Gastroesophageal sphincter (tissue), 4 donors: ENCODE data around the gene RNF32. TPM values are rescaled to one million over a fixed set of nuclear protein-coding genes. Genes with fewer than 3 reads are reported as not detected.
A peak's percentile ranks its signal among the peaks of the same experiment; 100 is the strongest.
"Not testable (repeated sequence)": the region's sequence is repeated elsewhere in the genome, so short reads cannot be mapped to it uniquely, and the experiment has no call there.

Experiments used
- ATAC-seq: fragments of 150-250 bp; one replicate; pipeline ENCODE4 v1.9.1; 2016; ENCODE audit warnings: mild to moderate bottlenecking, moderate library complexity
- H3K27ac ChIP-seq, 4 donors: fragments of 200-600 bp; sonication (generic) in 3 of 4; 1 replicate in 3 of 4; 2 replicates in 1 of 4; pipeline ENCODE4 v1.5.1; 2016 to 2019
- H3K27me3 ChIP-seq: fragments of 200-600 bp; sonication (generic); one replicate; pipeline ENCODE4 v1.5.1; 2019
- H3K36me3 ChIP-seq, 2 donors: fragments of 200-600 bp; sonication (generic); one replicate each; pipeline ENCODE4 v1.5.1; 2019; ENCODE audit warnings: control low read depth in 1 of 2
- H3K4me1 ChIP-seq, 3 donors: fragments of 200-600 bp; sonication (generic); 1 replicate in 2 of 3; 2 replicates in 1 of 3; pipeline ENCODE4 v1.5.1; 2016 to 2019; ENCODE audit warnings: control low read depth in 2 of 3
- H3K4me3 ChIP-seq, 2 donors: fragments of 200-600 bp; sonication (generic); one replicate each; pipeline ENCODE4 v1.5.1; 2019; ENCODE audit warnings: mild to moderate bottlenecking in 1 of 2, moderate library complexity in 1 of 2
- H3K9me3 ChIP-seq, 3 donors: fragments of 200-600 bp; sonication (generic); one replicate each; pipeline ENCODE4 v1.5.1; 2017 to 2019; ENCODE audit warnings: control low read depth in 2 of 3
- CTCF ChIP-seq, 4 experiments: fragments of 200-600 bp in 2 of 4; fragments of 450-650 bp in 2 of 4; sonication (generic) in 1 of 4; IDR thresholded peaks; one replicate each; pipeline ENCODE4 v1.5.1; 2017 to 2019; ENCODE audit warnings: antibody characterized with exemption in 4 of 4, mild to moderate bottlenecking in 2 of 4, moderate library complexity in 2 of 4
- EP300 ChIP-seq: sonication (generic); formaldehyde crosslinking; IDR thresholded peaks from one replicate; pipeline ENCODE4 v1.6.1; 2017; ENCODE audit warnings: antibody characterized with exemption, mild to moderate bottlenecking
- POLR2A ChIP-seq, 2 donors: fragments of 450-650 bp; IDR thresholded peaks; one replicate each; pipeline ENCODE4 v1.6.1; 2017; ENCODE audit warnings: antibody characterized with exemption in 2 of 2, mild to moderate bottlenecking in 2 of 2, moderate library complexity in 1 of 2
- POLR2AphosphoS5 ChIP-seq: sonication (generic); formaldehyde crosslinking; IDR thresholded peaks from one replicate; pipeline ENCODE4 v1.6.1; 2017; ENCODE audit warnings: antibody characterized with exemption
- WGBS, 2 donors: methylation state at CpG; one replicate each; pipeline ENCODE4 v1.1.5; 2018; ENCODE audit warnings: low coverage in 1 of 2; 5-methylcytosine and 5-hydroxymethylcytosine counted together
- total RNA-seq, 4 donors: library from RNA; depleted of rRNA; stranded (reverse); fragments of >200 nt; gene quantifications; one replicate each; pipeline ENCODE4 v1.1.0, GENCODE V29; 2016

The RNF32 gene
- total RNA-seq, 4 donors from 2014 or later: 0.35 to 0.67 TPM; not detected in 2

- no peak overlapping the region for H3K27ac ChIP-seq
- H3K4me1 ChIP-seq: no peaks in the 10 kb centered on the region
- peaks cover 0 to 5% of the 10 kb centered on the region in 2 donors for H3K36me3 ChIP-seq
- no peak for ATAC-seq
- H3K4me3 ChIP-seq: no peak overlapping the region
- no peak for TF ChIP-seq EP300
- TF ChIP-seq POLR2AphosphoS5: no peak
- no peak for TF ChIP-seq POLR2A (IDR thresholded peaks at IDR 0.05)
- no peak for TF ChIP-seq CTCF (IDR thresholded peaks at IDR 0.05)
- 66 to 100% methylated on average over 2 to 3 of the region's 3 CpGs for WGBS, 2 donors
- H3K9me3 ChIP-seq: peaks cover 0 to 16% (median 0%) of the 10 kb centered on the region in 3 donors
- H3K27me3 ChIP-seq: no peaks in the 10 kb centered on the region
Observed at GRCh38 chr7:156634117-156634516, 6.5 kb upstream of the RNF32 start.

- Histone ChIP-seq H3K36me3 (no peaks in the 10 kb centered on the region), H3K4me1 (peaks cover 0 to 13% (median 4%) of the 10 kb centered on the region in 3 donors), H3K27me3 (no peaks in the 10 kb centered on the region), H3K27ac (no peak overlapping the region), H3K9me3 (peaks cover 0 to 18% (median 0%) of the 10 kb centered on the region in 3 donors), H3K4me3 (no peak overlapping the region)
- WGBS, 2 donors: 84 to 86% methylated on average over 7 of the region's 7 CpGs
- TF ChIP-seq CTCF (IDR thresholded peaks at IDR 0.05): no peak
- TF ChIP-seq EP300: no peak
- TF ChIP-seq POLR2A (IDR thresholded peaks at IDR 0.05): no peak
- no peak for TF ChIP-seq POLR2AphosphoS5
- ATAC-seq: no peak
Observed at GRCh38 chr7:156635529-156636385, 4.8 kb upstream of the RNF32 start.

GRCh38 chr7:156637093-156637492 is 3.5 kb upstream of the RNF32 start:
- H3K27ac ChIP-seq, H3K36me3 ChIP-seq, ATAC-seq, H3K4me3 ChIP-seq, H3K27me3 ChIP-seq: not testable (repeated sequence)
- peaks cover 0 to 18% (median 0%) of the 10 kb centered on the region in 3 donors for H3K9me3 ChIP-seq
- WGBS, 2 donors: 88 to 94% methylated on average over 5 to 6 of the region's 7 CpGs
- peaks cover 0 to 20% (median 4%) of the 10 kb centered on the region in 3 donors for H3K4me1 ChIP-seq

GRCh38 chr7:156638443-156639077 is 2.0 kb upstream of the RNF32 start:
- no peak for TF ChIP-seq EP300
- TF ChIP-seq POLR2A (IDR thresholded peaks at IDR 0.05): no peak
- TF ChIP-seq POLR2AphosphoS5: no peak
- TF ChIP-seq CTCF (IDR thresholded peaks at IDR 0.05): no peak
- H3K4me3 ChIP-seq: no peak overlapping the region
- ATAC-seq: no peak
- H3K36me3 ChIP-seq: no peaks in the 10 kb centered on the region
- 90 to 100% methylated on average over 4 to 8 of the region's 8 CpGs for WGBS, 2 donors
- H3K27me3 ChIP-seq: no peaks in the 10 kb centered on the region
- H3K4me1 ChIP-seq: peaks cover 0 to 20% (median 4%) of the 10 kb centered on the region in 3 donors
- peaks cover 0 to 18% (median 0%) of the 10 kb centered on the region in 3 donors for H3K9me3 ChIP-seq
- H3K27ac ChIP-seq: no peak overlapping the region

- peaks cover 0 to 18% (median 0%) of the 10 kb centered on the region in 3 donors for H3K9me3 ChIP-seq
- H3K4me3 ChIP-seq: peak overlapping the region; percentile 58 to 78
- ATAC-seq: peak; percentile 14
- WGBS, 2 donors: 76 to 98% methylated on average over 5 to 7 of the region's 52 CpGs
- H3K4me1 ChIP-seq: peaks cover 0 to 20% (median 4%) of the 10 kb centered on the region in 3 donors
- H3K27me3 ChIP-seq: no peaks in the 10 kb centered on the region
- TF ChIP-seq CTCF (IDR thresholded peaks at IDR 0.05) (no peak), POLR2A (IDR thresholded peaks at IDR 0.05) (no peak)
- H3K27ac ChIP-seq: peak overlapping the region in 3 of 4 donors; percentile 43 to 74 (median 70)
- H3K36me3 ChIP-seq: no peaks in the 10 kb centered on the region
Observed at GRCh38 chr7:156639426-156640256, 933 bp upstream of the RNF32 start.
